ENCODE measurements around the gene SLC8B1.

Gene SLC8B1

GRCh38 chr12:113286712-113287111 lies 48.2 kb downstream of the SLC8B1 start:
- Histone ChIP-seq H3K4me1 (ENCODE audit: control insufficient read depth, insufficient read depth, low read length) (no peaks in the 10 kb centered on the region), H3K27ac (ENCODE audit: low read length) (no peak overlapping the region), H3K36me3 (ENCODE audit: control insufficient read depth, insufficient read depth, low read length) (peaks cover 8% of the 10 kb centered on the region; the same call in 1 of the 2 replicates), H3K27me3 (ENCODE audit: control insufficient read depth, insufficient read depth, low read length) (no peaks in the 10 kb centered on the region), H3K4me3 (ENCODE audit: low read length) (no peak overlapping the region), H3K9me3 (ENCODE audit: control insufficient read depth, insufficient read depth, low read length) (no peaks in the 10 kb centered on the region)
- DNase-seq (ENCODE audit: low read depth, low spot score) = no peak
- no CpG with 5 or more reads among the region's 11 CpGs for WGBS (ENCODE audit: insufficient coverage, insufficient read length)

- Histone ChIP-seq H3K36me3 (ENCODE audit: control insufficient read depth, insufficient read depth, low read length) (peaks cover 4% of the 10 kb centered on the region; the same call in 1 of the 2 replicates), H3K9me3 (ENCODE audit: control insufficient read depth, insufficient read depth, low read length) (no peaks in the 10 kb centered on the region), H3K4me1 (ENCODE audit: control insufficient read depth, insufficient read depth, low read length) (no peaks in the 10 kb centered on the region), H3K27me3 (ENCODE audit: control insufficient read depth, insufficient read depth, low read length) (no peaks in the 10 kb centered on the region), H3K4me3 (ENCODE audit: low read length) (no peak overlapping the region), H3K27ac (ENCODE audit: low read length) (no peak overlapping the region)
- no CpG with 5 or more reads among the region's 22 CpGs for WGBS (ENCODE audit: insufficient coverage, insufficient read length)
- DNase-seq (ENCODE audit: low read depth, low spot score) = no peak
Measured at GRCh38 chr12:113285679-113286610, 49.0 kb downstream of the SLC8B1 start.

- no peak overlapping the region for H3K27ac ChIP-seq (ENCODE audit: low read length)
Measured at GRCh38 chr12:113284751-113285150, 50.2 kb downstream of the SLC8B1 start.

GRCh38 chr12:113278633-113279032 lies 56.3 kb downstream of the SLC8B1 start:
- no peak overlapping the region for H3K27ac ChIP-seq (ENCODE audit: low read length)
- no peak for DNase-seq (ENCODE audit: low read depth, low spot score)
- H3K4me3 ChIP-seq (ENCODE audit: low read length) = no peak overlapping the region
- H3K9me3 ChIP-seq (ENCODE audit: control insufficient read depth, insufficient read depth, low read length) = no peaks in the 10 kb centered on the region
- H3K4me1 ChIP-seq (ENCODE audit: control insufficient read depth, insufficient read depth, low read length) = no peaks in the 10 kb centered on the region
- WGBS (ENCODE audit: insufficient coverage, insufficient read length) = no CpG with 5 or more reads among the region's 5 CpGs
- no peaks in the 10 kb centered on the region; the same call in 1 of the 2 replicates for H3K36me3 ChIP-seq (ENCODE audit: control insufficient read depth, insufficient read depth, low read length)
- H3K27me3 ChIP-seq (ENCODE audit: control insufficient read depth, insufficient read depth, low read length) = no peaks in the 10 kb centered on the region

More at GRCh38 chr12:113284751-113285150, 50.2 kb downstream of the SLC8B1 start:
- Histone ChIP-seq H3K36me3 (ENCODE audit: control insufficient read depth, insufficient read depth, low read length) (peaks cover 2% of the 10 kb centered on the region; the same call in 1 of the 2 replicates), H3K4me1 (ENCODE audit: control insufficient read depth, insufficient read depth, low read length) (no peaks in the 10 kb centered on the region), H3K9me3 (ENCODE audit: control insufficient read depth, insufficient read depth, low read length) (no peaks in the 10 kb centered on the region), H3K4me3 (ENCODE audit: low read length) (no peak overlapping the region), H3K27me3 (ENCODE audit: control insufficient read depth, insufficient read depth, low read length) (no peaks in the 10 kb centered on the region)
- no peak for DNase-seq (ENCODE audit: low read depth, low spot score)
- no CpG with 5 or more reads among the region's 13 CpGs for WGBS (ENCODE audit: insufficient coverage, insufficient read length)

- Histone ChIP-seq H3K9me3 (ENCODE audit: control insufficient read depth, insufficient read depth, low read length) (no peaks in the 10 kb centered on the region), H3K27me3 (ENCODE audit: control insufficient read depth, insufficient read depth, low read length) (no peaks in the 10 kb centered on the region), H3K4me3 (ENCODE audit: low read length) (no peak overlapping the region), H3K4me1 (ENCODE audit: control insufficient read depth, insufficient read depth, low read length) (no peaks in the 10 kb centered on the region), H3K36me3 (ENCODE audit: control insufficient read depth, insufficient read depth, low read length) (peaks cover 2% of the 10 kb centered on the region; the same call in 1 of the 2 replicates), H3K27ac (ENCODE audit: low read length) (no peak overlapping the region)
- no peak for DNase-seq (ENCODE audit: low read depth, low spot score)
- no CpG with 5 or more reads among the region's 8 CpGs for WGBS (ENCODE audit: insufficient coverage, insufficient read length)
Measured at GRCh38 chr12:113278141-113278540, 56.8 kb downstream of the SLC8B1 start.

- Histone ChIP-seq H3K36me3 (ENCODE audit: control insufficient read depth, insufficient read depth, low read length) (peaks cover 2% of the 10 kb centered on the region; the same call in 1 of the 2 replicates), H3K4me3 (ENCODE audit: low read length) (no peak overlapping the region), H3K4me1 (ENCODE audit: control insufficient read depth, insufficient read depth, low read length) (no peaks in the 10 kb centered on the region), H3K27ac (ENCODE audit: low read length) (no peak overlapping the region), H3K9me3 (ENCODE audit: control insufficient read depth, insufficient read depth, low read length) (no peaks in the 10 kb centered on the region), H3K27me3 (ENCODE audit: control insufficient read depth, insufficient read depth, low read length) (no peaks in the 10 kb centered on the region)
- no CpG with 5 or more reads among the region's 5 CpGs for WGBS (ENCODE audit: insufficient coverage, insufficient read length)
- DNase-seq (ENCODE audit: low read depth, low spot score) = no peak
Measured at GRCh38 chr12:113277511-113277910, 57.4 kb downstream of the SLC8B1 start.

GRCh38 chr12:113276946-113277500 lies 57.9 kb downstream of the SLC8B1 start:
- Histone ChIP-seq H3K36me3 (ENCODE audit: control insufficient read depth, insufficient read depth, low read length) (peaks cover 2% of the 10 kb centered on the region; the same call in 1 of the 2 replicates), H3K4me3 (ENCODE audit: low read length) (no peak overlapping the region), H3K27ac (ENCODE audit: low read length) (no peak overlapping the region), H3K27me3 (ENCODE audit: control insufficient read depth, insufficient read depth, low read length) (no peaks in the 10 kb centered on the region), H3K9me3 (ENCODE audit: control insufficient read depth, insufficient read depth, low read length) (no peaks in the 10 kb centered on the region), H3K4me1 (ENCODE audit: control insufficient read depth, insufficient read depth, low read length) (no peaks in the 10 kb centered on the region)
- WGBS (ENCODE audit: insufficient coverage, insufficient read length) = no CpG with 5 or more reads among the region's 10 CpGs
- DNase-seq (ENCODE audit: low read depth, low spot score) = no peak

- H3K9me3 ChIP-seq (ENCODE audit: control insufficient read depth, insufficient read depth, low read length) = no peaks in the 10 kb centered on the region
- DNase-seq (ENCODE audit: low read depth, low spot score) = no peak
- WGBS (ENCODE audit: insufficient coverage, insufficient read length) = no CpG with 5 or more reads among the region's 8 CpGs
- H3K4me3 ChIP-seq (ENCODE audit: low read length) = no peak overlapping the region
- no peak overlapping the region for H3K27ac ChIP-seq (ENCODE audit: low read length)
- H3K4me1 ChIP-seq (ENCODE audit: control insufficient read depth, insufficient read depth, low read length) = no peaks in the 10 kb centered on the region
- peaks cover 2% of the 10 kb centered on the region; the same call in 1 of the 2 replicates for H3K36me3 ChIP-seq (ENCODE audit: control insufficient read depth, insufficient read depth, low read length)
- H3K27me3 ChIP-seq (ENCODE audit: control insufficient read depth, insufficient read depth, low read length) = no peaks in the 10 kb centered on the region
Measured at GRCh38 chr12:113276306-113276705, 58.6 kb downstream of the SLC8B1 start.

GRCh38 chr12:113274848-113275247 lies 60.1 kb downstream of the SLC8B1 start:
- WGBS (ENCODE audit: insufficient coverage, insufficient read length) = no CpG with 5 or more reads among the region's 8 CpGs
- H3K27me3 ChIP-seq (ENCODE audit: control insufficient read depth, insufficient read depth, low read length) = no peaks in the 10 kb centered on the region
- no peaks in the 10 kb centered on the region for H3K9me3 ChIP-seq (ENCODE audit: control insufficient read depth, insufficient read depth, low read length)
- H3K27ac ChIP-seq (ENCODE audit: low read length) = no peak overlapping the region
- no peak overlapping the region for H3K4me3 ChIP-seq (ENCODE audit: low read length)
- H3K4me1 ChIP-seq (ENCODE audit: control insufficient read depth, insufficient read depth, low read length) = no peaks in the 10 kb centered on the region
- DNase-seq (ENCODE audit: low read depth, low spot score) = no peak
- H3K36me3 ChIP-seq (ENCODE audit: control insufficient read depth, insufficient read depth, low read length) = peaks cover 2% of the 10 kb centered on the region; the same call in 1 of the 2 replicates

GRCh38 chr12:113273053-113273725 lies 61.7 kb downstream of the SLC8B1 start:
- Histone ChIP-seq H3K9me3 (ENCODE audit: control insufficient read depth, insufficient read depth, low read length) (no peaks in the 10 kb centered on the region), H3K36me3 (ENCODE audit: control insufficient read depth, insufficient read depth, low read length) (peaks cover 5% of the 10 kb centered on the region; the same call in 1 of the 2 replicates), H3K4me1 (ENCODE audit: control insufficient read depth, insufficient read depth, low read length) (no peaks in the 10 kb centered on the region), H3K27ac (ENCODE audit: low read length) (no peak overlapping the region), H3K27me3 (ENCODE audit: control insufficient read depth, insufficient read depth, low read length) (no peaks in the 10 kb centered on the region), H3K4me3 (ENCODE audit: low read length) (no peak overlapping the region)
- DNase-seq (ENCODE audit: low read depth, low spot score) = no peak
- WGBS (ENCODE audit: insufficient coverage, insufficient read length) = no CpG with 5 or more reads among the region's 13 CpGs

Measured in iPS DF 6.9 (cell line).